Activated T-cell treated with anti-CD3 and anti-CD28 coated beads for 4 hours (primary cell): ENCODE results near the gene IL17RA.

Experiments
- DNase-seq: peaks from one replicate; pipeline ENCODE4 v3.0.0-alpha.2; 2020

IL17RA gene

DNA sequence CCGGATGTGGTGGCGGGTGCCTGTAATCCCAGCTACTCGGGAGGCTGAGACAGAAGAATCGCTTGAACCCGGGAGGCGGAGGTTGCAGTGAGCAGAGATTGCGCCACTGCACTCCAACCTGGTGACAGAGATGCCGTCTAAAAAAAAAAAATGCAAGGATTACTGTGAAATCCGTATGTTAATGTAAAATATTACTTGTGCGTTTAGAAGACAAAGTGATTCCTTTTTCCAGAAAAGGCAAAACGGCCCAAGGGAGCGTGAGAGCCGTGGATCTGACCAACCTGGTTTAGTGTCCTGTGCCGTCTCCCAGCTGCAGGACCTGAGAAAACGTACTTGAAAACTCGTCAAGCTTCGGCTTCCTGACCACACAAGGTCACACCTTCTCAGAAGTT is 73.4 kb downstream of the IL17RA start:
- DNase-seq = no peak

DNA sequence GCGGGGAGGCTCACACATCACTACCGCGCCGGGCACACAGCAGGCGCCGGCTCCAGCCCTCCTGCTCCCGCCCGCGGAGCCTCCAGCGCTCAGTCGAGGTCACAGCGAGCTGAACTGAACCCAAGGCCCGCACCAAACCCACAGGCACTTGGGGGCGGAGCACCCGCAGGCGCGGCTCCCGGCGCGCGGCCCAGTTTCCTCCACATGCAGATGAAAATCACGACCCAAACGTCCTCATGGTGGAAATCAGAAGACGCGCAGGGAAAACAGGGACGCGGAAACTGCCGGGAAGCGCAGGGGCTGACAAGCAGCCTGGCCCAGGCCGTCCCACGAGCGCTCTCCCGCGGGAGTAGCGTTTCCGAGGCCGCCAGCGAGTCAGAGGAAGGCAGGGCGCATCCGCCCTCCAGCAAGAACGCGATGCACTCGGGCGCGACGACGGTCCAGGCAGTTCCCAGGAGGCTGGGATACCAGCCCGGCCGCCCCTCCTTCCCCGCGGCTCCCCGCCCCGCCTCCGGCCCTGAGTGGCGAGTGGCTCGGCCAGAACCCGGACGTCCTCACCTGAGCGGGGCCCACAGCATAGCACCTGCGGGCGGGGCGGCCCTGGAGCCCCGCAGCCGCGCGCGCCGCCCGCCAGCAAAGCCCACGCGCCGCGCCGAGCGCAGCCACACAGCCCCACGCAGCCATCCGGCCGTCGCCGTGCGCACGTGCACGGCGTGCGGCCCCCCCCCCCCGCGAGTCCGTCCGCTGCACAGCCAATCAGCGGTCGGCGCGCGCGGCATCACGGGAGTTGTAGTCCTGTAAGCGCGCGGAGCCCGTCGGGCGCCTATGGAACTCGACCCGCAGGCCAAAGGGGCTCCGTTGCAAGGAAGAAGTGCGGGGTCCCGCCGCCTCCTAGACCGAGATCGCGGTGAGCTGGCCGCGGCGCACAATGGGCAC is 74.0 kb downstream of the IL17RA start, which contains the start of gene HDHD5:
HDHD5 (minus strand) TSS at position 710 of the 936 bp plus-strand sequence; CDS start at position 684, 26 bp downstream.
- peak; percentile 88 for DNase-seq

DNA sequence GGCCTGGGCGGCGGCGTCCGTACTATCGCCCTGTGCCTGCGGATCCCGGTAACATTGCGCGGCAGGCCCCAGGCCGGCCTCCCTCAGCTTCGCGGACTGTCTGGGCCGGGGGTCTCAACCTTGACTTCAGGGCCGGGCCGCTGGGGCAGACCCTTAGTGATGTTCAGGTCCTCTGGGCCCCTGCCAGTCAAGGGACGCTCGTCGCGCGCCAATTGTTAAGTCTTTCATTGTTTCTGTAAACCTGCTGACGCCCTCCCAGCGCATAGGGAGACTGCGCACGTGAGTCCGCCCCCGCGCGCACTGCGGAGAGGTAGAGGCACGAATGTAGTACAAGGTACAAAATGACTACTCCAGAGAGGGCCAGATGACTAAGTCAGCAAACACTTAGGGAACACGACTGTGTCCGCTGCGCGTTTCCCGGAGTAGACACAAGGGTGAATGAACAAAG is 74.7 kb downstream of the IL17RA start:
- DNase-seq = peak; percentile 50

DNA sequence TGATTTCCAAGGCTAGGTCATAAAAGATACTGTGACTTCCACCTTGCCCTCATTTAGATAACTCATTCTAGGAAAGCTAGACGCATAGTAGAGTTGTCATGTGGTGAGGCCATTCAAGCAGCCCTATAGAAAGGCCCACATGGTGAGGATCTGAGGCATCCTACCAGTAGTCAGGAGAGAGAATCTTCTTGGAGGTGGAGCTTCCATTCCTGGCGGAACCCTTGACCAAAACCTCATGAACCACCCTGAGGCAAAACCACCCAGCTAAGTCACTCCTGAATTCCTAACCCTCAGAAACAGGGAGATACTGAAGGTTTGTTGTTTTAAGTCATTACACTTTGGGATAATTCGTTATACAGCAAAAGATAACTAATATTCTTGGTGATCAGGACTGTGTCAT is 77.2 kb downstream of the IL17RA start:
- DNase-seq = no peak

DNA sequence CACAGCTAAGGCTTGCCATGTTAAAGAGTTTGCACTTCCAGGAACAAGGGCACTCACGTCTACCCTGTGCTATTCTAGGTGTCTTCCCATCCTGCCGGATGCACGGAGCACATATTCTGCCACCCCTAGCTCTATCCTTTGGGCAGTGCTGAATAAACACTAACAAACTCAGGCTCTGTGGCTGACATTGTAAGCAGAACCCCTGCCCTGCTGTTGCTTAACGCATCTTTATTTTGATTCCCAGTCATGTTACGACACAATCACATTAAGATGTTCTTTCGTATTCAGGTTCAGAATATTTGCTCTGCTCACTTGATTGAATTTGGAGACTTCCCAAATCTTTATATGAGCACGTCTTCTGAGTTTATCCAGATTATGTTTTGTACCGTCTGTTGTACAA is 77.9 kb downstream of the IL17RA start:
- no peak for DNase-seq

DNA sequence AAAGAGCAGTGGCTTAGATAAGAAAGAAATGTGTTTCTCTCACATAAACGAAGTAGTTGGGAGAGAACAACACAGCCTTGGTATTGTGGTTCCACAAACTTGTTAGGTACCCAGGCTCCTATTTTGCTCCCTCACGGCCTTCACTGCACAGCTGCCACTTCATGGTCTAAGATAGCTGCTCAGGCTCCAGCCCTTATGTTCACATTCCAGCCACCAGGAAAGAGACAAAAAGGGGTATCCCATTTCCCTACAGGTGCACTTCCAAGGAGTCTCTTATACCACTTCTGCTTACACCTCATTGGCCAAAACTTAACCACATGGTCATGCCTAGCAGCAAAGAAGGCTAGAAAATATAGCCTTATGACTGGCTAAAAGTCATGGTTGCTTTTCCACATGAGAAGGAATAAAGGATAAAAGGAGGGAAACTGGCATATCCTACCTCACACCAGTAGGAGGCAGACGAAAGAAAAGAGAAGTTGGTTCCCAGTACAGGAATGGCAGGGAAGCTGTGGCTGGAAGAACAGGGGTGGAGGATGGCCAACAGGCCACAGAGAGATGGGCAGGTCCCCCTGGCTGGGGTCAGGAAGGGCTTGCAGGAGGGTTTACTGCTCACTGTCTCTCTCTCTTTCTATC is 79.7 kb downstream of the IL17RA start:
- DNase-seq = no peak
